H1 (cell line): ENCODE results near the gene CENPX. TPM values are rescaled to one million over a fixed set of nuclear protein-coding genes. Genes with fewer than 3 reads are reported as not detected.

Experiments used
- CTCF ChIA-PET: fragments of 300-600 bp; sonication (Branson Sonifier 250); formaldehyde crosslinking; loops from one replicate; lab custom pipeline; 2021; ENCODE audit not compliant: partially characterized antibody; lab: Charles Lee
- POLR2A ChIA-PET: fragments of 300-600 bp; sonication (Branson Sonifier 250); formaldehyde crosslinking; loops from one replicate; lab custom pipeline; 2021; ENCODE audit warnings: inconsistent platforms; ENCODE audit not compliant: partially characterized antibody; lab: Charles Lee
- DNase-seq, 2 experiments: peaks; one replicate each; pipeline versions ENCODE4 v3.0.0 to v3.0.0-alpha.2; 2010 to 2022; ENCODE audit warnings: low spot score in 2 of 2, low read depth in 1 of 2, mixed read lengths in 1 of 2
- FAIRE-seq: peaks from 2 replicates; lab custom pipeline; 2011; peaks lifted over from hg19 to GRCh38; lab: Jason Lieb, UNC
- H2AFZ ChIP-seq: 2 replicates; pipeline ENCODE4 v1.8.1; 2012; ENCODE audit warnings: low read length, inconsistent platforms
- H2AK5ac ChIP-seq: 2 replicates; pipeline ENCODE4 v1.6.1; 2013; ENCODE audit warnings: low read depth, low read length
- H2BK120ac ChIP-seq: replicated peaks from 2 replicates; pipeline ENCODE3; 2013; ENCODE audit warnings: low read depth, low read length, inconsistent platforms
- H2BK12ac ChIP-seq: 2 replicates; pipeline ENCODE4 v1.6.1; 2013; ENCODE audit warnings: low read depth, low read length
- H2BK15ac ChIP-seq: 2 replicates; pipeline ENCODE4 v1.6.1; 2013; ENCODE audit warnings: low read length
- H2BK20ac ChIP-seq: 2 replicates; pipeline ENCODE4 v1.6.1; 2013; ENCODE audit warnings: low read length
- H2BK5ac ChIP-seq: 2 replicates; pipeline ENCODE4 v1.6.1; 2013; ENCODE audit warnings: low read depth, low read length
- H3K14ac ChIP-seq: 2 replicates; pipeline ENCODE4 v1.6.1; 2013; ENCODE audit warnings: inconsistent platforms; ENCODE audit not compliant: insufficient read length
- H3K18ac ChIP-seq: 2 replicates; pipeline ENCODE4 v1.6.1; 2013; ENCODE audit warnings: low read length; ENCODE audit errors: extremely low read depth
- H3K23ac ChIP-seq: 2 replicates; pipeline ENCODE4 v1.6.1; 2013; ENCODE audit warnings: inconsistent platforms; ENCODE audit not compliant: insufficient read length
- H3K23me2 ChIP-seq: 2 replicates; pipeline ENCODE4 v1.6.1; 2013; ENCODE audit warnings: low read depth, low read length
- H3K27ac ChIP-seq: 2 replicates; pipeline ENCODE4 v1.6.1; 2011; ENCODE audit warnings: low read depth, low read length, inconsistent platforms
- H3K27me3 ChIP-seq, 4 experiments: replicated peaks in 1 of 4; 1 replicate in 1 of 4; 2 replicates in 3 of 4; pipeline versions ENCODE4 v1.6.1 to v1.8.1; 2011 to 2013; ENCODE audit warnings: low read length in 3 of 4, mild to moderate bottlenecking in 3 of 4, inconsistent platforms in 2 of 4, mixed read lengths in 2 of 4, moderate library complexity in 1 of 4; ENCODE audit not compliant: control insufficient read depth in 3 of 4, insufficient read depth in 3 of 4; ENCODE audit errors: extremely low read depth in 1 of 4
- H3K36me3 ChIP-seq, 4 experiments: 2 replicates each; pipeline versions ENCODE4 v1.6.1 to v1.8.1; 2011 to 2013; ENCODE audit warnings: mild to moderate bottlenecking in 4 of 4, low read length in 3 of 4, moderate library complexity in 2 of 4, control low read depth in 1 of 4, inconsistent platforms in 1 of 4; ENCODE audit not compliant: insufficient read depth in 4 of 4, control insufficient read depth in 2 of 4
- H3K4ac ChIP-seq: replicated peaks from 2 replicates; pipeline ENCODE3; 2013; ENCODE audit warnings: low read length, low read depth, mixed read lengths, inconsistent platforms; ENCODE audit not compliant: insufficient read length
- H3K4me1 ChIP-seq, 4 experiments: replicated peaks in 1 of 4; 1 replicate in 1 of 4; 2 replicates in 3 of 4; pipeline versions ENCODE4 v1.6.1 to v1.8.1; 2011 to 2013; ENCODE audit warnings: low read length in 3 of 4, inconsistent platforms in 2 of 4, mixed read lengths in 1 of 4; ENCODE audit not compliant: insufficient read depth in 4 of 4, control insufficient read depth in 3 of 4
- H3K4me2 ChIP-seq, 2 experiments: 2 replicates each; pipeline versions ENCODE4 v1.6.1 to v1.8.1; 2011 to 2013; ENCODE audit warnings: low read depth in 2 of 2, low read length in 2 of 2, control low read depth in 1 of 2, inconsistent platforms in 1 of 2, mild to moderate bottlenecking in 1 of 2; ENCODE audit not compliant: insufficient read depth in 1 of 2
- H3K4me3 ChIP-seq, 4 experiments: fragments of 200-600, 300-600 bp in 1 of 4; sonication (generic), shearing (Covaris generic), sonication (Bioruptor Twin) in 1 of 4; 2 replicates each; pipeline versions ENCODE4 v1.5.1 to v1.8.1; 2011 to 2016; ENCODE audit warnings: low read length in 4 of 4, low read depth in 3 of 4, control low read depth in 2 of 4, inconsistent platforms in 2 of 4, mild to moderate bottlenecking in 2 of 4, mixed read lengths in 1 of 4, moderate library complexity in 1 of 4; ENCODE audit not compliant: insufficient read depth in 2 of 4; ENCODE audit errors: extremely low read depth in 1 of 4
- H3K56ac ChIP-seq: replicated peaks from 2 replicates; pipeline ENCODE3; 2013; ENCODE audit warnings: low read depth, mild to moderate bottlenecking, mixed read lengths, low read length, inconsistent platforms; ENCODE audit not compliant: insufficient read length
- H3K79me1 ChIP-seq: 2 replicates; pipeline ENCODE4 v1.6.1; 2013; ENCODE audit warnings: low read depth, low read length, control low read depth
- H3K79me2 ChIP-seq, 2 experiments: 2 replicates each; pipeline versions ENCODE4 v1.6.1 to v1.8.1; 2012 to 2013; ENCODE audit warnings: low read length in 2 of 2, mild to moderate bottlenecking in 2 of 2, inconsistent platforms in 1 of 2; ENCODE audit not compliant: insufficient read depth in 2 of 2, control insufficient read depth in 1 of 2
- H3K9ac ChIP-seq, 4 experiments: replicated peaks in 1 of 4; 1 replicate in 1 of 4; 2 replicates in 3 of 4; pipeline versions ENCODE4 v1.6.1 to v1.8.1; 2011 to 2013; ENCODE audit warnings: low read depth in 3 of 4, low read length in 3 of 4, control low read depth in 2 of 4, mild to moderate bottlenecking in 2 of 4, moderate library complexity in 2 of 4, inconsistent platforms in 1 of 4; ENCODE audit errors: extremely low read depth in 1 of 4
- H3K9me3 ChIP-seq, 2 experiments: 2 replicates each; pipeline versions ENCODE4 v1.6.1 to v1.8.1; 2012 to 2013; ENCODE audit warnings: mild to moderate bottlenecking in 2 of 2, moderate library complexity in 2 of 2, control low read depth in 1 of 2, inconsistent platforms in 1 of 2, low read depth in 1 of 2, low read length in 1 of 2, mixed read lengths in 1 of 2; ENCODE audit not compliant: insufficient read depth in 2 of 2
- H4K20me1 ChIP-seq, 2 experiments: replicated peaks in 1 of 2; 2 replicates each; pipeline versions ENCODE3 to v1.8.1; 2011 to 2013; ENCODE audit warnings: inconsistent platforms in 2 of 2, low read length in 2 of 2, mild to moderate bottlenecking in 1 of 2; ENCODE audit not compliant: insufficient read depth in 2 of 2, control insufficient read depth in 1 of 2
- H4K5ac ChIP-seq: 2 replicates; pipeline ENCODE4 v1.6.1; 2013; ENCODE audit warnings: low read length, low read depth, mixed read lengths, inconsistent platforms; ENCODE audit not compliant: insufficient read length
- H4K8ac ChIP-seq: 2 replicates; pipeline ENCODE4 v1.8.0; 2013; ENCODE audit warnings: mild to moderate bottlenecking, moderate library complexity, low read length, inconsistent platforms; ENCODE audit not compliant: insufficient read depth; ENCODE audit errors: extremely low read depth
- H4K91ac ChIP-seq: replicated peaks from 2 replicates; pipeline ENCODE3; 2013; ENCODE audit warnings: low read length, mixed read lengths, inconsistent platforms; ENCODE audit not compliant: insufficient read length
- BRCA1 ChIP-seq: IDR thresholded peaks from 2 replicates; pipeline ENCODE4 v1.6.1; 2012; ENCODE audit warnings: low read depth, low read length, improper control_type of control experiment
- CEBPB ChIP-seq: IDR thresholded peaks from 2 replicates; pipeline ENCODE4 v1.6.1; 2012; ENCODE audit warnings: low read depth, low read length
- CHD1 ChIP-seq: IDR thresholded peaks from 2 replicates; pipeline ENCODE4 v1.6.1; 2012; ENCODE audit warnings: low read depth, low read length, improper control_type of control experiment
- CREB1 ChIP-seq: IDR thresholded peaks from 2 replicates; pipeline ENCODE4 v1.6.1; 2012; ENCODE audit warnings: inconsistent platforms
- FOSL1 ChIP-seq: IDR thresholded peaks from 2 replicates; pipeline ENCODE4 v1.6.1; 2011; ENCODE audit warnings: mild to moderate bottlenecking, low read depth, low read length, moderate library complexity; ENCODE audit not compliant: insufficient read depth
- MAX ChIP-seq: IDR thresholded peaks from 2 replicates; pipeline ENCODE4 v1.6.1; 2012; ENCODE audit warnings: inconsistent platforms
- RAD21 ChIP-seq, 2 experiments: IDR thresholded peaks in 1 of 2; conservative IDR thresholded peaks in 1 of 2; 2 replicates each; pipeline ENCODE4 v1.6.1; 2011; ENCODE audit warnings: low read depth in 2 of 2, low read length in 2 of 2, improper control_type of control experiment in 1 of 2, inconsistent platforms in 1 of 2, mild to moderate bottlenecking in 1 of 2, moderate library complexity in 1 of 2
- RBBP5 ChIP-seq: IDR thresholded peaks from 2 replicates; pipeline ENCODE4 v1.7.1; 2012; ENCODE audit warnings: low read depth, mild to moderate bottlenecking, inconsistent platforms, low read length, moderate library complexity, borderline replicate concordance
- RFX5 ChIP-seq: IDR thresholded peaks from 2 replicates; pipeline ENCODE4 v1.6.1; 2011; ENCODE audit warnings: low read depth, low read length, improper control_type of control experiment, borderline replicate concordance
- YY1 ChIP-seq: IDR thresholded peaks from 2 replicates; pipeline ENCODE4 v1.6.1; 2011; ENCODE audit warnings: low read depth, mild to moderate bottlenecking, low read length
- WGBS, 2 experiments: shearing (Covaris generic) in 1 of 2; methylation state at CpG; one replicate each; pipeline versions ENCODE4 v1.1.6 to v1.1.7; 2013 to 2015; ENCODE audit warnings: low lambda C conversion rate in 2 of 2, mixed read lengths in 2 of 2, inconsistent platforms in 1 of 2, low coverage in 1 of 2, missing lambda C conversion rate in 1 of 2; ENCODE audit not compliant: insufficient replicate concordance in 2 of 2, insufficient coverage in 1 of 2, insufficient read length in 1 of 2; ENCODE audit errors: extremely low coverage in 1 of 2, missing lambda C conversion rate in 1 of 2; 5-methylcytosine and 5-hydroxymethylcytosine counted together
- polyA plus RNA-seq, 7 experiments: library from polyadenylated mRNA; depleted of rRNA in 3 of 7; stranded (reverse) in 5 of 7; unstranded in 2 of 7; fragments of >200 nt in 5 of 7; fragments of 200-250 nt in 2 of 7; gene quantifications; 1 replicate in 5 of 7; 2 replicates in 1 of 7; 4 replicates in 1 of 7; pipeline versions ENCODE4 v1.2.1 to v1.2.3, GENCODE V29; 2011 to 2013; ENCODE audit warnings: missing spikeins in 2 of 7, mixed read lengths in 2 of 7
- total RNA-seq: library from RNA; stranded (reverse); fragmentation: NEBNext Ultra II Directional; extraction: Animal tissue kit (Norgen Biotek cat#: 25700); gene quantifications from 2 replicates; pipeline ENCODE4 v1.2.1, GENCODE V29; 2021
- TF ChIP-seq, protein P1 (sequence below), 3 experiments: IDR thresholded peaks; 1 replicate in 2 of 3; 2 replicates in 1 of 3; pipeline versions ENCODE4 v1.5.1 to v1.6.1; 2011; ENCODE audit warnings: low read length in 3 of 3, mild to moderate bottlenecking in 3 of 3, inconsistent platforms in 2 of 3, low read depth in 1 of 3, moderate library complexity in 1 of 3; ENCODE audit not compliant: insufficient read depth in 1 of 3; ENCODE audit errors: control extremely low read depth in 1 of 3

The CENPX gene
- total and polyA plus RNA-seq, 2 of the 8 experiments (the other 6 are each of a cell fraction or from before 2014, with no cell fraction given), result 116 to 122 TPM

GRCh38 chr17:81980122-81980521 lies 42.6 kb downstream of the CENPX start:
- POLR2A ChIA-PET, result interaction anchor here (0.5 to 5.8 kb wide), 5 partner anchors 9 to 249 kb away, joined by 3 to 40 read pairs (median 4); no protein-coding TSS in a partner anchor
- no peak overlapping the region for H3K14ac ChIP-seq
- peaks cover 0 to 17% (median 10%) of the 10 kb centered on the region in 4 experiments; a peak in 5 of 8 replicates for H3K36me3 ChIP-seq
- H3K4me3 ChIP-seq, result no peak overlapping the region
- no peak overlapping the region for H2AFZ ChIP-seq
- H4K20me1 ChIP-seq, result peaks cover 0 to 4% of the 10 kb centered on the region in 2 experiments
- H3K27me3 ChIP-seq, result peaks cover 0 to 16% (median 12%) of the 10 kb centered on the region in 4 experiments; a peak in 5 of 7 replicates
- no peak overlapping the region for H3K4ac ChIP-seq
- WGBS, 2 experiments, result 89% methylated on average over 4 of the region's 4 CpGs; no CpG with 5 or more reads in 1 of the 2 experiments
- no peak overlapping the region for H4K91ac ChIP-seq
- H4K8ac ChIP-seq, result no peak overlapping the region
- no peak overlapping the region for H3K56ac ChIP-seq
- H3K23ac ChIP-seq, result no peak overlapping the region
- no peak overlapping the region for H3K18ac ChIP-seq
- no peak overlapping the region for H3K4me2 ChIP-seq
- 0 out of 4 replicates have a peak, but pooled peaks cover 0 to 4% of the 10 kb centered on the region in 2 experiments for H3K79me2 ChIP-seq
- H3K4me1 ChIP-seq, result peaks cover 0 to 7% (median 6%) of the 10 kb centered on the region in 4 experiments; a peak in 5 of 7 replicates
- no peak overlapping the region for H2AK5ac ChIP-seq
- no peak overlapping the region for H2BK12ac ChIP-seq
- no peak overlapping the region for H2BK15ac ChIP-seq
- no peak overlapping the region for H2BK5ac ChIP-seq
- no peak overlapping the region for H4K5ac ChIP-seq
- no peak overlapping the region for H2BK20ac ChIP-seq
- no peaks in the 10 kb centered on the region for H3K9me3 ChIP-seq
- H3K23me2 ChIP-seq, result peaks cover 11% of the 10 kb centered on the region; the same call in 1 of the 2 replicates
- DNase-seq (no peak), FAIRE-seq (no peak)
- H3K9ac ChIP-seq, result no peak overlapping the region
- H3K79me1 ChIP-seq, result peaks cover 3% of the 10 kb centered on the region; the same call in 1 of the 2 replicates
- no peak overlapping the region for H3K27ac ChIP-seq
- no peak overlapping the region for H2BK120ac ChIP-seq
- CTCF ChIA-PET, result interaction anchor here (0.6 to 1.1 kb wide), 4 partner anchors 13 to 1720 kb away, joined by 3 to 4 read pairs (median 3); no protein-coding TSS in a partner anchor
- TF ChIP-seq RAD21 (IDR thresholded peaks at IDR 0.05 in 1 of 2, conservative IDR thresholded peaks at IDR 0.05 in 1 of 2; ENCODE audit: low read depth in 2 of 2, low read length in 2 of 2) (no peak), CHD1 (no peak), RFX5 (no peak), FOSL1 (no peak), MAX (no peak), BRCA1 (no peak), CREB1 (no peak), YY1 (no peak), CEBPB (no peak), RBBP5 (no peak)
- TF ChIP-seq, protein P1, sequence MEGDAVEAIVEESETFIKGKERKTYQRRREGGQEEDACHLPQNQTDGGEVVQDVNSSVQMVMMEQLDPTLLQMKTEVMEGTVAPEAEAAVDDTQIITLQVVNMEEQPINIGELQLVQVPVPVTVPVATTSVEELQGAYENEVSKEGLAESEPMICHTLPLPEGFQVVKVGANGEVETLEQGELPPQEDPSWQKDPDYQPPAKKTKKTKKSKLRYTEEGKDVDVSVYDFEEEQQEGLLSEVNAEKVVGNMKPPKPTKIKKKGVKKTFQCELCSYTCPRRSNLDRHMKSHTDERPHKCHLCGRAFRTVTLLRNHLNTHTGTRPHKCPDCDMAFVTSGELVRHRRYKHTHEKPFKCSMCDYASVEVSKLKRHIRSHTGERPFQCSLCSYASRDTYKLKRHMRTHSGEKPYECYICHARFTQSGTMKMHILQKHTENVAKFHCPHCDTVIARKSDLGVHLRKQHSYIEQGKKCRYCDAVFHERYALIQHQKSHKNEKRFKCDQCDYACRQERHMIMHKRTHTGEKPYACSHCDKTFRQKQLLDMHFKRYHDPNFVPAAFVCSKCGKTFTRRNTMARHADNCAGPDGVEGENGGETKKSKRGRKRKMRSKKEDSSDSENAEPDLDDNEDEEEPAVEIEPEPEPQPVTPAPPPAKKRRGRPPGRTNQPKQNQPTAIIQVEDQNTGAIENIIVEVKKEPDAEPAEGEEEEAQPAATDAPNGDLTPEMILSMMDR (IDR thresholded peaks at IDR 0.05; ENCODE audit: control extremely low read depth in 1 of 3, insufficient read depth in 1 of 3, low read depth in 1 of 3, low read length in 3 of 3), result no peak
